HTR-8/SVneo (cell line): ENCODE results near the gene PAX5.

Source experiments
- DNase-seq: peaks from one replicate; pipeline ENCODE4 v3.0.0; 2011; ENCODE audit warnings: low spot score, mixed read lengths; ENCODE audit not compliant: insufficient read length
- FAIRE-seq: peaks from 2 replicates; lab custom pipeline; 2011; peaks lifted over from hg19 to GRCh38; lab: Jason Lieb, UNC

PAX5 gene

DNA sequence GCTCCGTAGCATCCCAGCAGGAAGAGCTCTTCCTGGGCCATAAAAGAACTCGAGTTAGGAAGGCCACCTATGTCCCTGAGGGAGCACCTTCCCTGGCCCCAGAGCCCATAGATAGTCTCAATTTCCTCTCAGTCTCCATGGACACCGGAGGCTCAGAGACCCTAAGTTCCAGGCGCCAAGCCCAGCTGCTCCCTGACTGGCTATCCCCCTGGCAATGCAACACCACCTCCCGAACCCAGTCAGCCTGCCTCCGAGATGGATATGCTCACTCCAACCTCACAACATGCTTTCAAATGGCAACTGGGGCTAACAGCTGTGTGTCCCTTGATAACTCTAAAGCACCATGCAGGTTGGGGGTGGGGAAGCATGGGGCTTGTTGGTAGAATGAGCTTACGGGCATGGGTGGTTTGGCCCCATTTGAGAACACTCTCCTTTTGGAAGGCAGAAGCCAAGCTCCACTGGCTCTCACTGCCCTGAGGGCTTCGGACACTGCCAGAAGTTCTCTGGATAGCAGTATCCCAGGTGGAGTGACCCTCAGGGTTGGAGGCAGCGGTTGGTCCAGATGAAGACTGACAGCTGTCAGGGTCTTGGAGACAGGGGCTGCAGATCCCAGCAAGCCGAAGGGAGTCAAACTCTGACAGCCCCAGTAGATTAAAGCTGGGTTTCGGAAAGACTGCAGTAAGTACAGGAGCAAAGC lies 165.3 kb downstream of the PAX5 start:
- DNase-seq (no peak), FAIRE-seq (no peak)

DNA sequence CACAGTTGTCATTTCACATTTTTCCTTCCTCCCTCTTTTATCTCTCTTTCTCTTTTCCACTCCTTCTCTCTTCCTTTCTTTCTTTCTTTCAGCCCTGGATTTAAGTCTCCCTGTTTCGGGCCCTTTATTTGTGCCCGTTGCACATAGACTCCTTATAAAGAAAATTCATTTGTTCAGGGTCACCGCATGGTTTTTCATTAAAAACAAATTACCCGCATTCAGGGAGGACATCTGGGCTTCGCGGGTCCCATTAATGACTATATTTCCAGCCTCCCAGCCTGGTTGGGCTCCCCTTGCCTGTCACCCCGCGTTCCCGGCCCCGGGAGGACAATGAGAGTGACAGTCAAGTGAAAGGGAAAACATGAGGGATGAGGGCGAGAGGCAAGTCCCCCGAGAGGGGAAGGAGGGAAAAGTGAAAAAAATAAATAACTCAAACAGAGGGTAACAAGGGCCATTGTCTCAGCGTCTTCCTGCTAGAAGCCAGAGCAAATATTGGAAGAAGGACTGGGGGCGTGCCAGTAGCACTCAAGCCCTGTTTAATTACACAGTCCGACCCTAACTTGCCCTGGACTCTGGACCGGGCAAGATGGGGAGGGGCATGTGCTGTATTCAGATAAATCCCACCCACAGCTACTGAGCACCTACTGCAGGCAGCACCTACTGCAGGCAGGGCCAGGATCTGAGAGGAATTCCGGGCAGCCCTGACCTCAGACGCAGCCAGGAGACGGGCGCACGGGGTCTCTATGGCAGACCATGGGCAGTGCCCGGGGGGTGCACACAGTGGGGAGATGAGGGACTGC lies 166.2 kb downstream of the PAX5 start:
- FAIRE-seq (no peak), DNase-seq (no peak)

DNA sequence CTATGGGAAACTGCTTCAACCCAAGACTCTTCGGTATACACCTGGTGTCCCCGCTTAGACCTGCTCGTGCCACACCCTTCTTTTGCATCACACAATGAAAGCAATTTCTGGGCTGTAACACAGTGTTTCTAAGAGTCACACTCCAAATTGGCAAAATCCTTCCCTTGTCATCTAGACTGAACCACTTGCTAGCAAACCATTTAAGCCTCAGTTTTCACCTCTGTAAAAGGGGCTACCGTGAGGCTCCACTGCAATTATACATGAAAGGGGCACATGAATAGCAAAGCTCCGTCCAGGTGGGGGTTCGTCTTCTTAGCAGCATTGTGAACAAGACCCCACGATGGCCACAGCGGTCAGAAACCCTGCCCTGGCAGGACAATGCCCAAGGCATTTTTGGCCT lies 166.8 kb downstream of the PAX5 start:
- FAIRE-seq (no peak), DNase-seq (no peak)

DNA sequence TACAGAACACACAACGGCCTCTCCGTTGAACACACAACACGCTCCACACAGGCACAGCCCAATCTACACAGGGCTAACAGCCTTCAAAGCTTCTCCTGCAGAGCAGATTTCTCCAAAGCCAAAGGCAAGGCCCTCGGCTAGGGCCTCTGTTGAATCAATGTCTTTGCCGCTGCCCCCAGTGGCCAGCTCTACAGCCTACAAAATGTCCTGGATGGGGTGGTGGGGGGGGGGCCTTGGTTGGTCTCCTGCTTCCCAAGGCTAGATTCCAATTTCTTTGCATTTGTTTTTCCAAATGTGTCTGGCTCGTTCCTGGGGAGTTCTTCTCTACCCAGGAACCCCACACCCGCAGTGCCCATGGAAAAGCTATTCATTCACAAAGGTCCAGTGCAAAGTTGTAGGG lies 167.2 kb downstream of the PAX5 start:
- FAIRE-seq (no peak), DNase-seq (no peak)

DNA sequence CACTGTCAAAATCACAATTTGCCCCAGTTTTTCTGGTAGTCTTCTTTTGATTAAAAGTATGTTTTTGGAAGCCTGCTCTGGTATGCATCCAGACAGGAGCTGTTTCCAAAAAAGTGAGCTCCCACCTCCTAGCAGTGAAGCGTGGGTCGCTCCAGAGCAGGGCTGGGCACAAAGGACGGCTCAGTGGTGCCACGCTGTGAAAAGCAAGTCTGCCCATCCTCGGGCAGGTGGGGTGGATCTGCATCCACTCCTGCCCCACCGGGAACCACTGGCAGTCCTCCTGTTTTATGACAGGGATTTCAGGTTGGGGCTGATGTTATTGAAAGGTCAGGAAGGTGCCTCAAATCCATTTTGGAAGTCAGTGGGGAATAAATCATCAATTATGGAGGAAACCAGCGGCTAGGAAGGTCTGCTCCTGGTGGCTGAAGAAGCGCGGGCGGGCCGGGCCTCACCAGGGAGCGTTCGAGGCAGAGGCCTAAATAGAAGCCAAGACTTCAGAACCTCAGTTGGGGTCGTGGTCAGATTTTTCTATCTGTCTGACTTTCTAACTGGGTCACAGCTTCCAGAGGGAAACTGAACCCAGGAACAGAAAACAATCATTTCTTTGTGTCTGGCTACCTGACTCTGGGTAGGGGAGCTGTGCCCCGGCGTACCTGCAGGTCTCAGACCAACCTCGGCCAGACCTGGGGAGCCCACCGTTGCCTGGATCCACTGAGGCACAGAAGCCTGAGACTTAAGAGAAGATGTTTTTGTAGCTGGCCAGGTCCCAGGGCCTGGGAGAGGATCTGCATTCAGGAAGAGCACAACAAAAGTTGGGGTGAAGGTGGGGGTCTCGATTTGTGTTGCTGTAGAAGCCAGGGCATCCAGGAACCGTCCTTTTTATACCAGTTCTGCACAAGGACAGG lies 168.1 kb downstream of the PAX5 start:
- DNase-seq (no peak), FAIRE-seq (no peak)

DNA sequence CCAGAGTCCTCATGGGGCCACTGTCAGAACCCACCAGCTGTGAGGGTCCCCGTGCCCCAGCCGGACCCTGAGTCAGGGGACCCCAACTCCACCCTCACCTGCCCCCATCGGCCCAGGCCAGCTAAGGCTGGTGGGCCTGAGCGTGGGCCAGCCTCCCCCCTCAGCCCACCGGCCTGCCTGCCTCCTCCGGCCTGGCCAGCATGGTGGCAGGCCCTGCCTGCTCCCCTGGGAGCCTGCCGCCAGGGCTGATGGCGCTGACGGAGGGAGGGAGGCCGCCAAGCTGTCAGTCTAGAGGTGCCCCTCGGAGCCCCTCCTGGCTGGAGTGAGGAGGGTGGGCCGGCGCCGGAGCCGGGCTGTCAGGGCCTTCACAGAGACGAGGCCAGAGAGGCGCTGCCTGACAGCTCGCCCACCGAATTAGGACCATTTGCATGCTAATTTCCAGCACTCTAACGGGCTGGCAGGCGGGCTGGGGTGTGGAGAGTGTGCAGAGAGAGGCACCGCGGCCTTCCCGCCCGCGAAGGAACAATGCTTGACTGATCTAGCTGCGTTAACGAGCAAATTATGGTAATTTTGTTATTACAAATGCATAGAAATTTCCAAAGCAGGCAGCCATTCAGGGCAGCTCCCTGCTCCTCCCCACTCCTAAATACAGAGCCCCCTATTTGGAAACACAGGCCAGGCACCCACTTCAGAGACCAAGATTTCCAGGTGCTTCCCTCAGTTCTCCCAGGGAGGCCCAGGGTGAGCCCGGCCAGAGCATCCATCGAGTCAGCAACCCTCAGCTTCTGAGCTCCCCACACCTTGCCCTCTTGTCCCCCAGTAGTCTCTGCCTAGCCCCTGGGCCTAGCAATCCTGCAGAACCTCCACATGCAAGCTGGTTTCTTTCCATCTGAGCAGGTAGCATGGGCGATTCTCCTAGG lies 169.3 kb downstream of the PAX5 start:
- FAIRE-seq (no peak), DNase-seq (no peak)

DNA sequence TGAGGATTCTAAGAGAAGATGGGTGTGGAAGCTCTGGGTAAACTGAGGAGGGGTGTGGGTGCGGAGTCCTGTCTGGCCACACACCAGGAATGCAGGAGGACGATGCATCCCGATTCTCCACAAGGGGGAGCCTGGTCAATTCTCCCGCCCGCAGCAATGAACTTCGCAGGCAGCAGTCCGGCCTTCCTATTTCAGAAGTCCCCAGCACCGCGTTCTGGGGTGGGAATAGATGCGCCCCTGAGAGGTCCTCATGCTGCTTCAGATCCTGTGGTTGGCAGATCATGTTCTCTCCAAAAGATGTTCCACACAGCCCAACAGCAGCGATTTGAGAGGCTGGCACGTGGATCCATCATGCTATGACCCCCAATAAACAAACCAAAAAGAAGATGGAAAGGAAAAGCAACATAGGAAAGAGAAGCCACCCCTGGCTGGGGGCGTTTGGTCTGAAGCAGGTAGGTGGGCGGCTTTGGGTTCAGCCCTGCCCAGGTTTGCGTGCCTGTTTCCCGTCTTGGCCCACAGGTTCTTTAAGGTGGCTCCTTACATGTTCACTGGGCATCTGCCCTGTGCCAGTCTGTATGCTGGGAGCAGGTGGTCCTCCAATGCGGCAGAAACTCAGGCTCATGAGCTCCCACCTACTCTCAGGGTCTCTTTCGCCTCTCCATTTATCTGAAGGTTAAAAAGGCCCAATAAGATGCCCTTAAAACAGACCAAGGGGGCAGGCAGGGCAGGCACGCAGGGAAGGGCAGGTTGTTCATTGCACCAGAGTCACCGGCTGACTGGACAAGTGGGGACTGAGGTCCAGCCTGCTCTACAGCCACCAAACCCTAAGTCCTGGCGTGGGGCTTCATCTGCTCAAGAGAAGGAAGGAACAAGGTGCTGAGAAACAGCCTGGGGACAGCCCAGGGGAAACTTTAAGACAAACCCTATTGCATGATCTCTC lies 171.6 kb downstream of the PAX5 start:
- FAIRE-seq = no peak
- DNase-seq = peak; percentile 44

DNA sequence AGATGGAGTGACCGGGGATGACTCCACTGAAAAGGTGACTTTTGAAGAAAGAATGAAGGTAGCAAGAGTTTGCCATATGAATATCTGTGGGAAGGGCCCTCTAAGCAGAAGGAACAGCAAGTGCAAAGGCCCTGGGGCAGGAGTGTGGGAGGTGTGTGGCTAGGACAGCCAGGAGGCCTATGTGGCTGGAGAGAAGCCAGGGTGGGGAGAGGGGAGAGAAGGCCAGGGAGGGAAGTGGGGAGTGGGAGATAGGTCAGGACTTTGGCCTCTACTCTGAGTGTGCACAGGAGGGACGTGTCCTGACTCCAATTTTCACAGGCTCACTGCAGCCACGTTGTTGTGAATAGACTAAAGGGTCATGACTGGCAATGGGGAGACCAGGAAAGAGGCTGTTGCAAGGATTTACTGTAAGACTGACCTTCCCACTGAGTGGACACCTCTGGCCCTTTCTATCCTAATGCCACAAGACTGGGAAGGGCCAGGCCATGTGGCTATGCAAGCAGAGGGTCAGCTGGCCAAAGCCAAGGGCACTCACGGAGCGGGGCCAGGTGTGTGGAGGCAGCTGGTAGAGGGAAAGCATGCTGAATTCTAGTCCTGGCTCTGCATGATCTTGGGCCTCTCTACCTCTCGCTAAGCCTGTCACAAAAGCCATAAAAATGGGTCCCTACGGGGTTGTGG lies 172.4 kb downstream of the PAX5 start:
- FAIRE-seq (no peak), DNase-seq (no peak)

DNA sequence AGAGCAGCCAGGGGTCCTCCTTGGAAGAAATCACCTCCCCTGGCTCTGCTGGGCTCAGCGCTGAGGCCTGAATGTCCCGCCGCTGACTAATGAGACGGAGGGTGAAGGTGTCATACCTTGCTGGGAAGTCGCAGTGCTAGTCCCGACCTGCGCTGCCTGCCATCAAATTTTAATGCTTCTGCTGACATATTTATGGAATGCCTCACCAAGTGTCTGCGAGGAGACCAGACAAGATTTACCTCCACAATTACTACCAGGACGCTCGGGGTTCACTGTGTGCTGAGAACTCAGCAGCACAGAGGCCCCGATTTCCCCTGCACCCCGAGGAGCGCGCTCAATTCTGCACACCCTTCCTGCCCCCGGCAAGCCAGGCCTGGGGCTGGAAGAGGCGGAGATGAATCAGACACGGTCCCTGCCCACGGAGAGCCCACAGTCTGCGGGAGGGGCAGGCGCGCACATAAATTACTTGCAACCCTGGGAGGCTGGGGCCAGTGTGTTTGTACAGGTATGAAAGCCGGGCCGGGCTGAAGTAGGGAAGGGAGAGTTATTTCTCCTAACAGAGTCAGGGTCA lies 175.2 kb downstream of the PAX5 start:
- no peak for DNase-seq
- FAIRE-seq = no peak

DNA sequence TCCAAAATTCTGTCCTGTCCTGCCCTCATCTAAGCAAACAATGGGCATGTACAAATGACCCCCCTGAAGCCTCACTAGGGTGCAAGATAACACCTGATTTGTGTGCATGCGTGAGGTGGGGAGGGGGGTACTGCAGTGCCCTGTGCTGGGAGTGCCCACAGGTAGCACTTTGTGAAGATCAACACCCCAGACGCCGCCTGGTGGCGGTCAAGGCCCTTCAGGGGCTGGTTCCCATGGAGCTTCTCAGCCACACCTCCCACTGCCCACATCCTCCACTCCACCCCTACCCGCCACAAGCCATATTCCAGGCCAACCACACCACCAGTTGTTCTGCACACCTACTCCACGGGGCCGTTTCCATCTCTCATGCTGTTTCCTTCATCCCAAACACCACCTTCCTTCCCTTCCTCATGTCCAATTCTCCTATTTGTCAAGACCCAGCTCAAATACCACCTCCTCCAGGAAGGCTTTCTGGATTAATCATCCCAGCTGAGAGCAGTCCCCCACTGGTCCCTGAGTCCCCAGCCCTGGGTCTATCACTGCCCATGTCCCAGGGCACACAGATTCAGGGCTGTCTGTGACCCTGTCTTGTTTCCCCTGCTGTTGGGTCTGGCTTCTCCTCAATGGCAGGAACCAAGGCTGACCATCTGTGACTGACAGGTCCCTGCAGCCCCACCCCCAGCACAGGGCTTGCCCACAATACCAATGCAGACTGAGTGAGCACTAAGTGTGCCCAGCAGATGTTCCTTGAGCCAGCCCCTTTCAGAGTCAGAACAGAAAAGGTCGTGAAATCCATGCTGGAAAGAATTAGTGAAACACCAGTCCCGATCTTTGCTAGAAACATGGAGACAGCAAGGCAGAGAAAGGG lies 178.4 kb downstream of the PAX5 start:
- peak; percentile 32 for DNase-seq
- no peak for FAIRE-seq

DNA sequence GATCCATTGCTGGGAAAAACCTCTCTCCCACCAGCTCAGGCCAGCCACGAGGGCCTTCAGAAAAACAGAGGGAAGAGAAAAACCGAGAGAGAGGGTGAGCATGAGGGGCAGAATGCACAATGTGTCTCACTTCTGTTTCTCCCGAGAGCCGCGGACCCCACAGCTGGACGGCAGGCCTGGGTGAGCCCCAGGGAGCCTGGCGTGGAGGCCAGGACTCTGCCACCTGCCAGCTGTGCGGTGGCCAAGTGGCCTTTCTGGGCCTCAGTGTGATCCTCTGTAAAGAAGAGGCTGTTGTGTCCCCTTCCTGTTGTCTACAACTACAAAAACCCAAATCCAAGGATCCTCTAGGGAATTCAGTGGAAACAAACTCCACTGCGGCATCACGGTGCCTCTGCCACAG lies 179.3 kb downstream of the PAX5 start:
- no peak for DNase-seq
- FAIRE-seq = no peak

DNA sequence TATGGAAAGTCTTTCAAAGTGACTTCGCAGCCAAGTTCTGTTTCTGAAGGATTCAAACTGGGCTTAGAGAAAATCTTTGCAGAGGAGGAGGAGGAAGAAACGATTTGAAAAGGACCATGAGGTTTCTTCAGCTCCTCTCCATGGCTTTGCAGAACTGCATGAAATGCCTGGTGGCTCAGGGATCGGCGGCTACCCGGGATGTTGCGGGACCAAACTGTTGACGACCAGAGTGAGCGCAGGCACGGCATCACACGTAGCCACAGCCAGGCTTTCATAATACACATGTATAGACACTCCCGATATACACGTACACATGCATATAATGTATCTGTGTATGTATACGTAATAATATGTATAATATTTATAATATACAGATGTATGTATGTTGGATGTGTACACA lies 180.0 kb downstream of the PAX5 start:
- FAIRE-seq = no peak

DNA sequence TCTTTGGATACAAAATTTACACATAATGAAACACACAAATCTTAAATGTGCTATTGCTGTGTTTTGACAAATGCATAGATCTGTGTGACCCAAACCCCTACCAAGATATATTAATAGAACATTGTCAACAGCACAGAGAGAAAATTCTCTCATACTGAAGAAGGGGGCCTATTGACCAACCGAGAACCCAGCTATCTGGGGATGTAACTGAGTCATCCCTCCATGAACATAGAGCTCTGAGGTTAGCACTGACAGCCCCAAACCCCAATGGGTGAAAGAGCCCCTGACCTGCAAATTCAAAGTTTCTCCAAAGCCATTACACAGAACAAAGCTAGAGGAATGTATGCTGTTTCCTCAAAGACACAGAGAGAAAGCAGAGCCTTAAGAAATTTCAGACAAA lies 180.8 kb downstream of the PAX5 start:
- no peak for DNase-seq
- FAIRE-seq = no peak

More for the DNA sequence above, 180.0 kb downstream of the PAX5 start:
- no peak for DNase-seq

DNA sequence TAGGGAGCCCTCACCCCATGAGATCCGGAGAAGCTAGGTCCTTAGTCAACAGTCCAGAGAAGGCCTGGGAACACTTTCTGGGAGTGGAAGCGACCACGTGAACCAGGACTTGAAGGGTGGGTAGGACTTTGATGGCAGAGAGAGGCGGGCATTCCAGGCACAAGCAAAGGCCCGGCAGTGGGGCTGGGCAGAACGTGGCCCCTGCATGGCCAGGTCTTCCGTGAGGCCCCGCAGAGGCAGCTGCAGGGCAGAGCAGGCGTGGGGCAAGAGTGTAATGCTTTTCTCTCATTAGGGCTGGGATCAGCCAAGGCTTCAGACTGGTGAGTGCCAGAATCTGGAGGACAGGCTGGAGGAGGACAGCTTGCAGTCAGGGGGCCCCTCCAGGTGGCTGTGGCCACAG lies 184.1 kb downstream of the PAX5 start:
- DNase-seq = no peak
- no peak for FAIRE-seq

DNA sequence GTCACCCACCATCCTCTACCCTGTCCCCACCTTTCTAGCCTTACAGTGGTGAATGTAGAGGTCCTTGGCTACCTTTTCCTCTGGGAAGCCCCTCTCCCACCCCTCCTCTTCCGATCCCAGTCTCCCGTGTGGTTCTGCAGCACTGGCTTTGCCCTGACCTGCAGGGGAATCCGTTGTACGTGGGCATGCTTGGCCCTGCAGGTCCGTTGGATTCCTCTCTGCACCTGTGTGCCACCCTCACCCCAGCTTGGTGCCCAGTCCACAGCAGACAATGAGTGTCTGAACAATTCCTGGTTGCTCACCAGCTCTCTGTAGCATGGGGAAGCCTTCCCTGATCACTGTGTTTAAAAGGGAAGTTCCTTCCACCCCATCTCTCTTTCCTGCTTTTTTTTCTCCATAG lies 185.1 kb downstream of the PAX5 start:
- FAIRE-seq (no peak), DNase-seq (no peak)

DNA sequence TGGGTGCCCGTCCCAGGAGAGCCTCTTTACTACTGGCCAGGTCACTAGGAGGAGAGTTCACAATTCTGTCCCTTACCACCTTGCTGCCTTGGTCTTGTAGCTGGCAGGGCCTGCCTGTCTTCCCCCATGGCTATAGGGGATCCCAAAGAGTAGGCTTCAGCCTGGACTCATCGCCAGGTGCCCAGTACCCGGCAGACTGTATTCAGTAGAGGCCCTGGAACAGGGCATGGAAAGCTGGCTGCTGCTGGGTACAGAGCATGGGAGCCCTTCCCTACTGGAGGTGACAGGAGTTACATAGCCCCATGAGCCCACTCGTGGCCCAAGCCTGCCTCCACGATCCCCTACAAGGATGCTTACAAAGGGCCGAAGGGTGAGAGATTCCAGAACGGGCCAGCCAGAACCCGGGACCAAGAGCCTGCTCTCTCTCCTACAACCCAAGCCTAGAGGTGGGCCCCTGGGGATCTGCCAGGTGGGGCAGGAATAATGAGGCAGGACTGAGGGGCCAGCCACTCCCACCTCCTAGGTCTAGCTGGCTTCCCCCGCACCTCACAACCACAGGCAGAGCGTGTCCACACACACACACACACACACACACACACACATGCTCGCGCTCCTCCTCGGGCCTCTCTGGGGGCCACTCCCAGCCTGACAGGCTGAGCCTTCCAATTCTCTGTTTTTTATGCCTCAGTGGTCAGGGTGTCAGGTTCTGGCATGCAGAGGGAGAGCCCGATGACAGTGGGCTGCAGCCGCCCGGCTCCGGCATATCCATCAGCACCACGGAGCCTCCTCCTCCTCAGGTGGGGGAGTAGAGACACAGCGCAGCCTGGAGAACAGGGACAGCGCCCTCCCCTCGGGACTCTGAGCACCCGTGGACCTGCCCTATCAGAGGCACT lies 186.0 kb downstream of the PAX5 start:
- no peak for DNase-seq
- no peak for FAIRE-seq
